A673 (cell line): ENCODE results near the gene MCM9.

ENCODE experiments used
- EZH2 ChIP-seq: fragments of 200-600 bp; sonication (generic); IDR thresholded peaks from 2 replicates; pipeline ENCODE4 v1.6.1; 2017; ENCODE audit warnings: borderline replicate concordance, low read depth, mild to moderate bottlenecking, mixed read lengths, antibody characterized with exemption, low read length; ENCODE audit not compliant: poor library complexity, severe bottlenecking
- TF ChIP-seq, protein P1 (sequence below): fragments of 300-800, 200-600 bp; sonication (generic); conservative IDR thresholded peaks from 2 replicates; pipeline ENCODE4 v1.5.1; 2017; ENCODE audit warnings: low read depth, mild to moderate bottlenecking, antibody characterized with exemption, low read length, moderate library complexity, mixed read lengths

DNA sequence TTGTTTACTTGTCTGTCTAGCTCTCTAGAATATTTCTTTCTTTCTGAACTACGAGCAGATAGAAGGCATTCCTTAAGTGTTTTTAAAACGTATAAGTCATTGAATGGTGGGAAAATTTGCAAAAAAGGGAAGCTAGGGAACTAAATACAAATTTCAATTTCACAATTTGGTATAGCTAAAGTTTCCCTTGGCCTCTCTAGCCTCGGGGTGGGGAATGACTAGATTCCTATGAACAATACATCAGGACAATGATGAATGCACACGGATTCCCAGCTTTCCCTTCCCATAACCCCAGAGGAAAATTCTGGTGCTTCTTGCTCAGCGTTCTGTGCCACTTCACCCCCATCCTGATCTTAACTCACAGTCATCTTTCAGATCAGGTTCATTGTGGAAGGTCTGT is 154.3 kb downstream of the MCM9 start:
- TF ChIP-seq, protein P1, sequence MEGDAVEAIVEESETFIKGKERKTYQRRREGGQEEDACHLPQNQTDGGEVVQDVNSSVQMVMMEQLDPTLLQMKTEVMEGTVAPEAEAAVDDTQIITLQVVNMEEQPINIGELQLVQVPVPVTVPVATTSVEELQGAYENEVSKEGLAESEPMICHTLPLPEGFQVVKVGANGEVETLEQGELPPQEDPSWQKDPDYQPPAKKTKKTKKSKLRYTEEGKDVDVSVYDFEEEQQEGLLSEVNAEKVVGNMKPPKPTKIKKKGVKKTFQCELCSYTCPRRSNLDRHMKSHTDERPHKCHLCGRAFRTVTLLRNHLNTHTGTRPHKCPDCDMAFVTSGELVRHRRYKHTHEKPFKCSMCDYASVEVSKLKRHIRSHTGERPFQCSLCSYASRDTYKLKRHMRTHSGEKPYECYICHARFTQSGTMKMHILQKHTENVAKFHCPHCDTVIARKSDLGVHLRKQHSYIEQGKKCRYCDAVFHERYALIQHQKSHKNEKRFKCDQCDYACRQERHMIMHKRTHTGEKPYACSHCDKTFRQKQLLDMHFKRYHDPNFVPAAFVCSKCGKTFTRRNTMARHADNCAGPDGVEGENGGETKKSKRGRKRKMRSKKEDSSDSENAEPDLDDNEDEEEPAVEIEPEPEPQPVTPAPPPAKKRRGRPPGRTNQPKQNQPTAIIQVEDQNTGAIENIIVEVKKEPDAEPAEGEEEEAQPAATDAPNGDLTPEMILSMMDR = no peak
- TF ChIP-seq EZH2 = no peak
